Epithelial cell of proximal tubule (primary cell): ENCODE measurements around the gene NR1D1. TPM values are rescaled to one million over a fixed set of nuclear protein-coding genes. Genes with fewer than 3 reads are reported as not detected.

ENCODE experiments used
- DNase-seq: peaks from one replicate; pipeline ENCODE4 v3.0.0-alpha.2; 2011; ENCODE audit warnings: low read depth
- H3K4me3 ChIP-seq: 2 replicates; pipeline ENCODE4 v1.5.1; 2011; ENCODE audit warnings: low read depth, mild to moderate bottlenecking, low read length
- CTCF ChIP-seq: conservative IDR thresholded peaks from 2 replicates; pipeline ENCODE4 v1.5.1; 2012; ENCODE audit warnings: low read depth, mild to moderate bottlenecking, low read length
- total RNA-seq: library from RNA; depleted of rRNA; stranded (reverse); fragments of >200 nt; gene quantifications from 2 replicates; pipeline ENCODE4 v1.2.3, GENCODE V29; 2015

The NR1D1 gene
- total RNA-seq, 1 donor from 2014 or later = 0.40 TPM

- no peak for DNase-seq
- no peak for TF ChIP-seq CTCF
- H3K4me3 ChIP-seq = no peak overlapping the region
Measured at GRCh38 chr17:40074871-40075200, 25.6 kb downstream of the NR1D1 start.

GRCh38 chr17:40074175-40074512 lies 26.2 kb downstream of the NR1D1 start:
- no peak overlapping the region for H3K4me3 ChIP-seq
- no peak for DNase-seq
- no peak for TF ChIP-seq CTCF

- DNase-seq = no peak
- H3K4me3 ChIP-seq = no peak overlapping the region
- no peak for TF ChIP-seq CTCF
Measured at GRCh38 chr17:40073454-40074174, 26.8 kb downstream of the NR1D1 start.

- no peak for TF ChIP-seq CTCF
- DNase-seq = no peak
- H3K4me3 ChIP-seq = no peak overlapping the region
Measured at GRCh38 chr17:40072735-40073346, 27.5 kb downstream of the NR1D1 start.

- DNase-seq = no peak
- no peak for TF ChIP-seq CTCF
- no peak overlapping the region for H3K4me3 ChIP-seq
Measured at GRCh38 chr17:40072040-40072734, 28.2 kb downstream of the NR1D1 start.

GRCh38 chr17:40071313-40072039 lies 28.9 kb downstream of the NR1D1 start:
- peak overlapping the region; percentile 4 for H3K4me3 ChIP-seq
- no peak for TF ChIP-seq CTCF
- DNase-seq = no peak
